ENCODE results near the gene INO80B.

INO80B gene

GRCh38 chr2:74454654-74455511 is at the start of gene INO80B:
TSS of gene INO80B (plus strand) at chr2:74455087. CDS start at chr2:74455117, 30 bp downstream.
- H3K4me1 ChIP-seq (ENCODE audit: control insufficient read depth in 1 of 2, insufficient read depth in 2 of 2, low read length in 2 of 2), result peaks cover 28 to 38% of the 10 kb centered on the region in 2 donors
- H3K9me3 ChIP-seq (ENCODE audit: control insufficient read depth in 1 of 2, low read length in 2 of 2), result no peaks in the 10 kb centered on the region
- H3K4me3 ChIP-seq (ENCODE audit: low read depth in 1 of 2, low read length in 2 of 2), result peak within 1 kb of the TSS; percentile 84 to 85
- H3K27me3 ChIP-seq (ENCODE audit: control insufficient read depth in 1 of 2, insufficient read depth in 2 of 2, low read length in 2 of 2), result no peaks in the 10 kb centered on the region
- no peaks in the 10 kb centered on the region for H3K36me3 ChIP-seq (ENCODE audit: control insufficient read depth in 1 of 2, insufficient read depth in 2 of 2, low read length in 2 of 2)
- H3K27ac ChIP-seq (ENCODE audit: low read depth, low read length), result no peak within 1 kb of the TSS
- H3K9ac ChIP-seq (ENCODE audit: low read depth in 1 of 2, low read length in 2 of 2), result peak within 1 kb of the TSS; percentile 73 to 74

- Histone ChIP-seq H3K9me3 (ENCODE audit: control insufficient read depth in 1 of 2, low read length in 2 of 2) (no peaks in the 10 kb centered on the region), H3K36me3 (ENCODE audit: control insufficient read depth in 1 of 2, insufficient read depth in 2 of 2, low read length in 2 of 2) (no peaks in the 10 kb centered on the region), H3K27ac (ENCODE audit: low read depth, low read length) (no peak overlapping the region), H3K4me3 (ENCODE audit: low read depth in 1 of 2, low read length in 2 of 2) (no peak overlapping the region), H3K4me1 (ENCODE audit: control insufficient read depth in 1 of 2, insufficient read depth in 2 of 2, low read length in 2 of 2) (no peaks in the 10 kb centered on the region), H3K27me3 (ENCODE audit: control insufficient read depth in 1 of 2, insufficient read depth in 2 of 2, low read length in 2 of 2) (no peaks in the 10 kb centered on the region), H3K9ac (ENCODE audit: low read depth in 1 of 2, low read length in 2 of 2) (no peak overlapping the region)
Observed at GRCh38 chr2:74406035-74406434, 48.9 kb upstream of the INO80B start.

GRCh38 chr2:74407682-74408081 is 47.2 kb upstream of the INO80B start:
- no peaks in the 10 kb centered on the region for H3K9me3 ChIP-seq (ENCODE audit: control insufficient read depth in 1 of 2, low read length in 2 of 2)
- no peaks in the 10 kb centered on the region for H3K36me3 ChIP-seq (ENCODE audit: control insufficient read depth in 1 of 2, insufficient read depth in 2 of 2, low read length in 2 of 2)
- no peak overlapping the region for H3K4me3 ChIP-seq (ENCODE audit: low read depth in 1 of 2, low read length in 2 of 2)
- H3K4me1 ChIP-seq (ENCODE audit: control insufficient read depth in 1 of 2, insufficient read depth in 2 of 2, low read length in 2 of 2), result no peaks in the 10 kb centered on the region
- H3K27ac ChIP-seq (ENCODE audit: low read depth, low read length), result no peak overlapping the region
- H3K27me3 ChIP-seq (ENCODE audit: control insufficient read depth in 1 of 2, insufficient read depth in 2 of 2, low read length in 2 of 2), result no peaks in the 10 kb centered on the region
- H3K9ac ChIP-seq (ENCODE audit: low read depth in 1 of 2, low read length in 2 of 2), result no peak overlapping the region

DNA sequence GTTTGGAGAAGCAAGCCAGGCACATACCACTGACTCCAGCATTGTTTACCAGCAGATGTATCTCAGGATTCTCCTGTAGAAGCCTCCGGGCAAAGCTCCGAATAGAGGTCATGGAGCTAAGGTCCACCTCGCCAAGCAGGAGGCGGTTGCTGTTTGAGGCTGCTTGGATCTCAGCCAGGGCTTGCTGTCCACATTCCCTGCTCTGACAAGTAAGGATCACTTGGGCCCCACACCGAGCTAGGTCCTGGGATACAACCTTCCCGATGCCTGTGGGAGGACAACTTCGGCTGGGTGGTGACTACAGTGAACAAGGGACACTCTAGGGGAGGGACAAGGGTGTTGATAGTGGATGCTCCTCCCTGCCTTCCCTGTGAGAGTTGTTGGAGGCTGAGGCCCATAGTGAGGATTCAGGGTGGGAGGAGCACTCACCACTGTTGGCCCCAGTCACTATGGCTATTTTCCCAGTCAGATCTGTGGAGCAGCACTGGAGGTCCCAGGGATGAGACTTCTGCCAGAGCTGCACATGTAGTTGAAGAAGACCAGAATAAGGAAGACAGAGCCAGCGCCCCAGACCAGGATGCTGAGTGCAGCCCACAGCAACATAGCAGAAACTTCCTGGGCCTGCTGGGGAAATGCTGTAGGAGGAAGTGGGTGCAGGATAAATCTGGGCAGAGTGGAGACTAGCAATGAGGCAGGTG is 41.7 kb upstream of the INO80B start:
- no peak overlapping the region for H3K27ac ChIP-seq (ENCODE audit: low read depth, low read length)
- peak overlapping the region; percentile 35 to 55 for H3K4me3 ChIP-seq (ENCODE audit: low read depth in 1 of 2, low read length in 2 of 2)
- no peaks in the 10 kb centered on the region for H3K27me3 ChIP-seq (ENCODE audit: control insufficient read depth in 1 of 2, insufficient read depth in 2 of 2, low read length in 2 of 2)
- no peaks in the 10 kb centered on the region for H3K36me3 ChIP-seq (ENCODE audit: control insufficient read depth in 1 of 2, insufficient read depth in 2 of 2, low read length in 2 of 2)
- H3K4me1 ChIP-seq (ENCODE audit: control insufficient read depth in 1 of 2, insufficient read depth in 2 of 2, low read length in 2 of 2), result peaks cover 19 to 35% of the 10 kb centered on the region in 2 donors
- peak overlapping the region in 1 of 2 donors; percentile 28 for H3K9ac ChIP-seq (ENCODE audit: low read depth in 1 of 2, low read length in 2 of 2)
- H3K9me3 ChIP-seq (ENCODE audit: control insufficient read depth in 1 of 2, low read length in 2 of 2), result no peaks in the 10 kb centered on the region

DNA sequence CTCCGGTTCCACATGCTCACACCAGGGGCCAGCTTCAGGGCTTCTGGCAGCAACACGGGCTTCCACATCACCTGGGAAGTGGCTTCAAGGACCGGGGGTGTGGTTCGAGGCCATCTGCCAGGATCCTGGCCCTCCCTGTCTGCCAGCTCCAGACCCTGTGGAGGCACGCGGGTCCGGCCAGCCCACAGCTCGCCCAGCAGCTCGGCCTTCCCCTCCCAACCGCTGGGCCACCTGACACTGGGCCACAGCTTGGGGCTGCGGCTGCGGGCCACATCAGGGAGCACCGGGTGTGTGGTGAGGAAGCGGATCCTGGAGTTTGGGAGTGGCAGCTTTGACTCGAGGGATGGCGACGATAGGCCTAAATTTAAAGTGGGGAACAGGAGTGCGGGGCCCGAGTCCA is 40.4 kb upstream of the INO80B start:
- H3K9ac ChIP-seq (ENCODE audit: low read depth in 1 of 2, low read length in 2 of 2), result peak overlapping the region; percentile 1 to 57
- no peak overlapping the region for H3K27ac ChIP-seq (ENCODE audit: low read depth, low read length)
- H3K9me3 ChIP-seq (ENCODE audit: control insufficient read depth in 1 of 2, low read length in 2 of 2), result no peaks in the 10 kb centered on the region
- peaks cover 19 to 35% of the 10 kb centered on the region in 2 donors for H3K4me1 ChIP-seq (ENCODE audit: control insufficient read depth in 1 of 2, insufficient read depth in 2 of 2, low read length in 2 of 2)
- H3K36me3 ChIP-seq (ENCODE audit: control insufficient read depth in 1 of 2, insufficient read depth in 2 of 2, low read length in 2 of 2), result no peaks in the 10 kb centered on the region
- no peaks in the 10 kb centered on the region for H3K27me3 ChIP-seq (ENCODE audit: control insufficient read depth in 1 of 2, insufficient read depth in 2 of 2, low read length in 2 of 2)
- H3K4me3 ChIP-seq (ENCODE audit: low read depth in 1 of 2, low read length in 2 of 2), result peak overlapping the region; percentile 70 to 75

- no peaks in the 10 kb centered on the region for H3K27me3 ChIP-seq (ENCODE audit: control insufficient read depth in 1 of 2, insufficient read depth in 2 of 2, low read length in 2 of 2)
- no peak overlapping the region for H3K27ac ChIP-seq (ENCODE audit: low read depth, low read length)
- H3K4me1 ChIP-seq (ENCODE audit: control insufficient read depth in 1 of 2, insufficient read depth in 2 of 2, low read length in 2 of 2), result peaks cover 19 to 35% of the 10 kb centered on the region in 2 donors
- peak overlapping the region; percentile 70 to 75 for H3K4me3 ChIP-seq (ENCODE audit: low read depth in 1 of 2, low read length in 2 of 2)
- no peaks in the 10 kb centered on the region for H3K9me3 ChIP-seq (ENCODE audit: control insufficient read depth in 1 of 2, low read length in 2 of 2)
- peak overlapping the region; percentile 51 to 57 for H3K9ac ChIP-seq (ENCODE audit: low read depth in 1 of 2, low read length in 2 of 2)
- H3K36me3 ChIP-seq (ENCODE audit: control insufficient read depth in 1 of 2, insufficient read depth in 2 of 2, low read length in 2 of 2), result no peaks in the 10 kb centered on the region
Observed at GRCh38 chr2:74414881-74415761, 39.8 kb upstream of the INO80B start.

DNA sequence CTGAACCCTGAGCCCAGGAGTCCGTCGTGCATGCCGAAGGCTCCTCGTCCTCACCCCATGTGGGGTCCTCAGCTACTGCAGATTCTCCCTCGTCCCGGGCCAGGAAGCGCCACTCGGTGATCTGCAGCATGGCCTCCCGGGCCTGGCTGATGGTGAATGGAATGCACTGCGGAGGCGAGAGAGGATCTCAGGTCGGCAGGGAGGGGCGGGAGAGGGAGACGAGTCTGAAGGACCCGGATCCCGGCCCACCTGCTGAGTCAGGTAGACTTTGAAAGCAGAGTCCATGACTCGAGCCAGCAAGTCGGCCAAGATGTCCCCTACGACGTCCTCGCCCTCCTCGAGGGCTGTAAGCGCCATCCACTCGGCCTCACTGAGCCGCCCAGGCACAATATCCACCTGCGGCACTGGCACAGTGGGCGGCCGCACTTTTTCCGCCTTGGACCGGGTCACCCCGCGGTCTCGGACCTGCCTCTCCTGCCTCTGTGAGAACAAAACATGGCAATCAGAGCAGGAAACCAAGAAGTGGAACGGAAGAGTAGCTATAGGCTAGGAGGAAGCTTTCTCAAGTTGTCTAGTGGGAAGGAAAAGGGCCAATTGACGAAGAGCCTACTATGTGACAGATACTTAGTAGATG is 39.0 kb upstream of the INO80B start:
- H3K9ac ChIP-seq (ENCODE audit: low read depth in 1 of 2, low read length in 2 of 2), result peak overlapping the region; percentile 51 to 57
- no peaks in the 10 kb centered on the region for H3K27me3 ChIP-seq (ENCODE audit: control insufficient read depth in 1 of 2, insufficient read depth in 2 of 2, low read length in 2 of 2)
- H3K4me3 ChIP-seq (ENCODE audit: low read depth in 1 of 2, low read length in 2 of 2), result peak overlapping the region; percentile 70 to 75
- no peaks in the 10 kb centered on the region for H3K9me3 ChIP-seq (ENCODE audit: control insufficient read depth in 1 of 2, low read length in 2 of 2)
- H3K4me1 ChIP-seq (ENCODE audit: control insufficient read depth in 1 of 2, insufficient read depth in 2 of 2, low read length in 2 of 2), result peaks cover 19 to 41% of the 10 kb centered on the region in 2 donors
- no peaks in the 10 kb centered on the region for H3K36me3 ChIP-seq (ENCODE audit: control insufficient read depth in 1 of 2, insufficient read depth in 2 of 2, low read length in 2 of 2)
- no peak overlapping the region for H3K27ac ChIP-seq (ENCODE audit: low read depth, low read length)

GRCh38 chr2:74416778-74417177 is 38.1 kb upstream of the INO80B start:
- Histone ChIP-seq H3K36me3 (ENCODE audit: control insufficient read depth in 1 of 2, insufficient read depth in 2 of 2, low read length in 2 of 2) (no peaks in the 10 kb centered on the region), H3K27me3 (ENCODE audit: control insufficient read depth in 1 of 2, insufficient read depth in 2 of 2, low read length in 2 of 2) (no peaks in the 10 kb centered on the region), H3K9ac (ENCODE audit: low read depth in 1 of 2, low read length in 2 of 2) (no peak overlapping the region), H3K27ac (ENCODE audit: low read depth, low read length) (no peak overlapping the region), H3K4me1 (ENCODE audit: control insufficient read depth in 1 of 2, insufficient read depth in 2 of 2, low read length in 2 of 2) (peaks cover 23 to 41% of the 10 kb centered on the region in 2 donors), H3K9me3 (ENCODE audit: control insufficient read depth in 1 of 2, low read length in 2 of 2) (no peaks in the 10 kb centered on the region), H3K4me3 (ENCODE audit: low read depth in 1 of 2, low read length in 2 of 2) (no peak overlapping the region)

DNA sequence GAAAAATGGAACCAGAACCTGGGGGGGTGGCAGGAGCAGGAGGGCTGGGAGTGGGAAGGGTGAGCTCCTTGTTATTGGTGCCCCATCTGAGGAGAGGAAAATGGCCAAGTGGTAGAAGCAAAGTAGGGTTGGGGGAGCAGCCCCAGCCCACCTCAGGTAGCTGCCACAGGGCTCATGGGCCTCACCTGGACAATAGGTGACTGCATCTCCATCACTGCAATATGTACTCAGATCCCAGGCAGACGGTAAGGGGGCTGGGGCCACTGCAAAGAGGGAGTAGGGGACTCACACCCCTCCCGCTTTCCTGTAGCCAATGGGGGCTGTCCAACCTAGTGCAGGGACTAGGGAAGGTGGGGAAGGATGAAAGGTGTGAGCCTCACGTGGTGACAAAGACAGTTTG is 37.7 kb upstream of the INO80B start:
- H3K27me3 ChIP-seq (ENCODE audit: control insufficient read depth in 1 of 2, insufficient read depth in 2 of 2, low read length in 2 of 2), result no peaks in the 10 kb centered on the region
- H3K4me3 ChIP-seq (ENCODE audit: low read depth in 1 of 2, low read length in 2 of 2), result no peak overlapping the region
- H3K36me3 ChIP-seq (ENCODE audit: control insufficient read depth in 1 of 2, insufficient read depth in 2 of 2, low read length in 2 of 2), result no peaks in the 10 kb centered on the region
- H3K9me3 ChIP-seq (ENCODE audit: control insufficient read depth in 1 of 2, low read length in 2 of 2), result no peaks in the 10 kb centered on the region
- no peak overlapping the region for H3K27ac ChIP-seq (ENCODE audit: low read depth, low read length)
- no peak overlapping the region for H3K9ac ChIP-seq (ENCODE audit: low read depth in 1 of 2, low read length in 2 of 2)
- peaks cover 23 to 44% of the 10 kb centered on the region in 2 donors for H3K4me1 ChIP-seq (ENCODE audit: control insufficient read depth in 1 of 2, insufficient read depth in 2 of 2, low read length in 2 of 2)
